Neural progenitor cell (in vitro differentiated cells): ENCODE measurements around the gene ZBTB20. TPM values are rescaled to one million over a fixed set of nuclear protein-coding genes. Genes with fewer than 3 reads are reported as not detected.

Source experiments
- DNase-seq: peaks from one replicate; pipeline ENCODE4 v3.0.0-alpha.2; 2016; ENCODE audit warnings: low spot score
- H2AFZ ChIP-seq: fragments of 200-600 bp; sonication (generic); replicated peaks from 2 replicates; pipeline ENCODE4 v1.6.1; 2016; ENCODE audit warnings: antibody characterized with exemption
- H3F3A ChIP-seq: fragments of 200-600 bp; sonication (generic); 2 replicates; pipeline ENCODE4 v1.6.1; 2016; ENCODE audit warnings: antibody characterized with exemption, low read depth
- H3K27ac ChIP-seq: fragments of 200-600 bp; sonication (generic); 2 replicates; pipeline ENCODE4 v1.5.1; 2016; ENCODE audit warnings: mild to moderate bottlenecking
- H3K27me3 ChIP-seq: fragments of 200-600 bp; sonication (generic); 2 replicates; pipeline ENCODE4 v1.6.1; 2016; ENCODE audit warnings: mild to moderate bottlenecking, moderate library complexity
- H3K36me3 ChIP-seq: fragments of 200-600 bp; sonication (generic); 2 replicates; pipeline ENCODE4 v1.5.1; 2016
- H3K4me1 ChIP-seq: fragments of 200-600 bp; sonication (generic); 2 replicates; pipeline ENCODE4 v1.6.1; 2016; ENCODE audit warnings: mixed run types
- H3K4me2 ChIP-seq: fragments of 200-600 bp; sonication (generic); 2 replicates; pipeline ENCODE4 v1.6.1; 2016
- H3K4me3 ChIP-seq: fragments of 200-600 bp; sonication (generic); 2 replicates; pipeline ENCODE4 v1.5.1; 2016
- H3K79me2 ChIP-seq: fragments of 200-600 bp; sonication (generic); 2 replicates; pipeline ENCODE4 v1.6.1; 2016; ENCODE audit warnings: low read depth
- H3K9ac ChIP-seq: fragments of 200-600 bp; sonication (generic); 2 replicates; pipeline ENCODE4 v1.6.1; 2016
- H3K9me3 ChIP-seq: fragments of 200-600 bp; sonication (generic); 2 replicates; pipeline ENCODE4 v1.5.1; 2016; ENCODE audit warnings: low read depth
- H4K20me1 ChIP-seq: fragments of 200-600 bp; sonication (generic); 2 replicates; pipeline ENCODE4 v1.6.1; 2016; ENCODE audit warnings: low read depth
- H3K27ac Mint-ChIP-seq: 3 replicates; pipeline ENCODE4 v1.8.0; 2021; ENCODE audit warnings: mixed read lengths
- H3K27me3 Mint-ChIP-seq: 2 replicates; pipeline ENCODE4 v1.8.0; 2022; ENCODE audit warnings: low read depth, mild to moderate bottlenecking, inconsistent platforms, moderate library complexity, mixed read lengths; ENCODE audit not compliant: insufficient read depth
- H3K36me3 Mint-ChIP-seq: 3 replicates; pipeline ENCODE4 v1.8.0; 2021; ENCODE audit warnings: mixed read lengths
- H3K4me1 Mint-ChIP-seq: 3 replicates; pipeline ENCODE4 v1.8.0; 2021; ENCODE audit warnings: mixed read lengths
- H3K4me3 Mint-ChIP-seq: 3 replicates; pipeline ENCODE4 v1.8.0; 2021; ENCODE audit warnings: mild to moderate bottlenecking, moderate library complexity, mixed read lengths
- H3K9me3 Mint-ChIP-seq: 3 replicates; pipeline ENCODE4 v1.8.0; 2020; ENCODE audit warnings: mixed read lengths
- EZH2 ChIP-seq: fragments of 200-600 bp; sonication (generic); IDR thresholded peaks from 2 replicates; pipeline ENCODE4 v1.6.1; 2017; ENCODE audit warnings: antibody characterized with exemption, mild to moderate bottlenecking, moderate library complexity
- EZH2phosphoT487 ChIP-seq: fragments of 200-600 bp; sonication (generic); IDR thresholded peaks from 2 replicates; pipeline ENCODE4 v1.6.1; 2017; ENCODE audit warnings: antibody characterized with exemption
- total RNA-seq: library from RNA; depleted of rRNA; stranded (reverse); fragments of >200 nt; gene quantifications from 2 replicates; pipeline ENCODE4 v1.2.3, GENCODE V29; 2015; ENCODE audit warnings: low replicate concordance
- TF ChIP-seq, protein P1 (sequence below): fragments of 200-600 bp; sonication (generic); IDR thresholded peaks from 2 replicates; pipeline ENCODE4 v1.5.1; 2017; ENCODE audit warnings: antibody characterized with exemption, mild to moderate bottlenecking

ZBTB20 gene
- total RNA-seq, 1 donor from 2014 or later, result 1.9 TPM

DNA sequence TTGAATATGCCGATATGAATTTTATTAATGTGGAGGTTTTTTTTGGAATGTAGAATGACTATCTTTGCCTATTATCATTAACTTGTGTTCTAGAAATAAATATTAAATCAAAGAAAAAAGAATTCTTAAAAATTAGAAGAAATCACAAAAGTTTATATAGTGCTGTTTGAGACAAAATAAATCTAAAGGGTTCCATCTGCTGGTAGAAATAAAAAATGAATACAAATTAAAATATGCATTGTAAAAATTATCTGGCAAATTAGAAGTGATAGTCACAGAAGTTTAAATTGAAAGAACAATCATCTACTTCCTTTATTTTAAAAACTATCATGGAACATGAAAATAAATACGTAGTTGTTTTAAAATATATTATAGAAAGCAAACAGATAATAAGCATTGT lies 22.7 kb upstream of the ZBTB20 start:
- Histone ChIP-seq H3K4me3 (no peak overlapping the region), H3K4me1 (no peaks in the 10 kb centered on the region), H3K27me3 (no peaks in the 10 kb centered on the region), H3F3A (no peaks in the 10 kb centered on the region), H4K20me1 (no peaks in the 10 kb centered on the region), H3K36me3 (no peaks in the 10 kb centered on the region), H2AFZ (no peak overlapping the region), H3K9ac (no peak overlapping the region), H3K9me3 (no peaks in the 10 kb centered on the region), H3K27ac (no peak overlapping the region), H3K4me2 (no peak overlapping the region), H3K79me2 (no peaks in the 10 kb centered on the region)
- Mint-ChIP-seq H3K27me3 (no peaks in the 10 kb centered on the region), H3K4me3 (no peak overlapping the region), H3K4me1 (no peaks in the 10 kb centered on the region), H3K27ac (no peak overlapping the region), H3K36me3 (no peaks in the 10 kb centered on the region), H3K9me3 (no peaks in the 10 kb centered on the region)
- TF ChIP-seq EZH2, result no peak
- TF ChIP-seq, protein P1, sequence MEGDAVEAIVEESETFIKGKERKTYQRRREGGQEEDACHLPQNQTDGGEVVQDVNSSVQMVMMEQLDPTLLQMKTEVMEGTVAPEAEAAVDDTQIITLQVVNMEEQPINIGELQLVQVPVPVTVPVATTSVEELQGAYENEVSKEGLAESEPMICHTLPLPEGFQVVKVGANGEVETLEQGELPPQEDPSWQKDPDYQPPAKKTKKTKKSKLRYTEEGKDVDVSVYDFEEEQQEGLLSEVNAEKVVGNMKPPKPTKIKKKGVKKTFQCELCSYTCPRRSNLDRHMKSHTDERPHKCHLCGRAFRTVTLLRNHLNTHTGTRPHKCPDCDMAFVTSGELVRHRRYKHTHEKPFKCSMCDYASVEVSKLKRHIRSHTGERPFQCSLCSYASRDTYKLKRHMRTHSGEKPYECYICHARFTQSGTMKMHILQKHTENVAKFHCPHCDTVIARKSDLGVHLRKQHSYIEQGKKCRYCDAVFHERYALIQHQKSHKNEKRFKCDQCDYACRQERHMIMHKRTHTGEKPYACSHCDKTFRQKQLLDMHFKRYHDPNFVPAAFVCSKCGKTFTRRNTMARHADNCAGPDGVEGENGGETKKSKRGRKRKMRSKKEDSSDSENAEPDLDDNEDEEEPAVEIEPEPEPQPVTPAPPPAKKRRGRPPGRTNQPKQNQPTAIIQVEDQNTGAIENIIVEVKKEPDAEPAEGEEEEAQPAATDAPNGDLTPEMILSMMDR, result no peak
- TF ChIP-seq EZH2phosphoT487, result no peak
- DNase-seq, result no peak

DNA sequence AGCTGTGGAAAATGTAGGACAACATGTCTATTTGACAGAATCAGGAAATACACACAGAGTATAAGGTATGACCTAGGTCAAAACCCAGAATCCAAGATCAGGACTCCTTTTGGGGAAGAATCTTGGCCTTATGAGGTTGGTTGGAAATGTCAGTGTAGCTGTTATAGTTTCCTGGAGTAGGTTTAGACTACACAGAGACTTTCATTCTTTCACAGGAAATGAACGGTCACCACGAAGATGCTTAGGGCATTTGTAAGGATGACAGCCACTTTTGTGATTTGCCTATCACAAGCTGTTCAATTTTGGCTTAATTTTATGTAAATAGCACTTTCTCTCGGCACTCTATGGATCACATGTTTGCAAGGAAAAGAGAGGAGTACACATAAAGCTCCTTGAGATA lies 18.6 kb upstream of the ZBTB20 start:
- H3K27me3 ChIP-seq, result no peaks in the 10 kb centered on the region
- DNase-seq, result no peak
- no peaks in the 10 kb centered on the region for H3K36me3 ChIP-seq
- Mint-ChIP-seq H3K27ac (no peak overlapping the region), H3K4me3 (no peak overlapping the region), H3K36me3 (no peaks in the 10 kb centered on the region), H3K27me3 (peaks cover 2% of the 10 kb centered on the region), H3K4me1 (no peaks in the 10 kb centered on the region), H3K9me3 (no peaks in the 10 kb centered on the region)
- H3K4me1 ChIP-seq, result no peaks in the 10 kb centered on the region
- no peak overlapping the region for H3K4me3 ChIP-seq
- H3K4me2 ChIP-seq, result no peak overlapping the region
- no peak overlapping the region for H3K9ac ChIP-seq
- TF ChIP-seq, protein P1, result no peak
- TF ChIP-seq EZH2, result no peak
- TF ChIP-seq EZH2phosphoT487, result no peak
- no peaks in the 10 kb centered on the region for H4K20me1 ChIP-seq
- no peak overlapping the region for H2AFZ ChIP-seq
- no peaks in the 10 kb centered on the region for H3F3A ChIP-seq
- H3K79me2 ChIP-seq, result no peaks in the 10 kb centered on the region
- no peak overlapping the region for H3K27ac ChIP-seq
- H3K9me3 ChIP-seq, result no peaks in the 10 kb centered on the region

DNA sequence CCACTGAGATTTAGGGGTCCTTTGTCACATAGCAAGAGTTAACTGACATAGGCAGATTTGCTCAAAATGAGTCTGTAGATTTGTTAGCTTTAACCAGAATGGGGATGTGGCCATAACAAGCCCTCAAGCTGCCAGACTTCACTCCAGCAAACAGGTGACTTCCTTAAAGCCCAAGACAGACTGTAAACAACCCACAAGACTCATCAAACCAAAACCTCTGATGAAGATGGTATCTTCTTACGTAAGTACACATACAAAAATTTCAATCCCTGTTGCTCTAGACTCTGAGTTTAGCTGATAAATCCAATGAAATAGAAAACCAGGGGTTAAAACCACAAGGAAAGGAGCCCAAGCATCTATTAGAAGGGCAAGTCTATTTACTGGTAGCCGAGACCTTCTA lies 18.2 kb upstream of the ZBTB20 start:
- no peak overlapping the region for H3K4me3 Mint-ChIP-seq
- H3K36me3 ChIP-seq, result no peaks in the 10 kb centered on the region
- no peaks in the 10 kb centered on the region for H3K79me2 ChIP-seq

DNA sequence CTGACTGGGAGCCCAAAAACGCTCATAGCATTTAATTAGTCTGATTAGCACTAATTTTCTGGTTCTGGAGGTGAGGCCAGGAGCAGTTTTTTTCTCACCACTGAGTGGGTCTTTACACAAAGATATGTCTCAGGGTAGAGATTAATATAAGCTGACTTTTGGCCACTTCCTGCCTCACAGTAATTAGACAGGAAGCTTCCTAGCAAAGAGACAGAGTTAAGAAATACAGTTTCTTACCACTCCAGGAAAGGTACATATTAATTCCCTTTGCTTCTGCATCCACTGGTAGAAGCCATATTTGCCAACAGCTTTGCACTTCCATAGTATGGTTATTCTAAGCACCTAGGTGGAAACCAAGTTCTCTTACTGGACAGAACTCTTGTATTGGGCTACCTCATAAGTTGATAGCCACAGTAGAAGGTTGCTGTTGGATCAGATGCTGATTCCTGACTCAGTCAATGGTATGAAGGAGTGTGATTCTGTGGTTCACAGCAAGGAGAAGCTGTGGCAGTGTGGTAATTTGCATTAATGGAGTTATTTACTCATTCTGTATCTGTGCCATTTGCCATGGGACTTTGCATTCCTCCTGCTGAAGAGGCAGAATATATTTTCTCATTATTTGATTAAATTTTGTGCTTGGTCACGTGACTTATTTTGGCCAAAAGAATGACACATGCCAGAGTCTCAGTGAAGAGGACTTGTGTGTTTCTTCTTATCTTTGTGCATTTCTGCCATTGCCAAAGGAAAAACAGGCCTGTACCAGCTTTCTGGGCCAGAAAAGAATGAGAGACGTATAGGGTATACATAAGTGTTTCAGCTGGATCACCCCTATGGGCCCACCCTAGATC lies 17.5 kb upstream of the ZBTB20 start:
- no peak overlapping the region for H3K27ac Mint-ChIP-seq
- TF ChIP-seq EZH2phosphoT487 (no peak), EZH2 (no peak)
- TF ChIP-seq, protein P1, result no peak
- no peaks in the 10 kb centered on the region for H3F3A ChIP-seq
- no peaks in the 10 kb centered on the region for H3K9me3 ChIP-seq
- H3K4me3 ChIP-seq, result no peak overlapping the region
- DNase-seq, result no peak
- no peak overlapping the region for H3K9ac ChIP-seq
- no peaks in the 10 kb centered on the region for H3K9me3 Mint-ChIP-seq
- no peaks in the 10 kb centered on the region for H3K4me1 ChIP-seq
- H3K4me2 ChIP-seq, result no peak overlapping the region
- H3K36me3 ChIP-seq, result no peaks in the 10 kb centered on the region
- H4K20me1 ChIP-seq, result no peaks in the 10 kb centered on the region
- H3K79me2 ChIP-seq, result no peaks in the 10 kb centered on the region
- no peaks in the 10 kb centered on the region for H3K36me3 Mint-ChIP-seq
- no peak overlapping the region for H3K27ac ChIP-seq
- no peak overlapping the region for H3K4me3 Mint-ChIP-seq
- H3K4me1 Mint-ChIP-seq, result no peaks in the 10 kb centered on the region
- H3K27me3 Mint-ChIP-seq, result peaks cover 4% of the 10 kb centered on the region
- no peaks in the 10 kb centered on the region for H3K27me3 ChIP-seq
- H2AFZ ChIP-seq, result no peak overlapping the region

More for the DNA sequence above, 18.2 kb upstream of the ZBTB20 start:
- H3K4me3 ChIP-seq, result no peak overlapping the region
- no peak for DNase-seq
- Mint-ChIP-seq H3K27me3 (peaks cover 2% of the 10 kb centered on the region), H3K9me3 (no peaks in the 10 kb centered on the region), H3K27ac (no peak overlapping the region), H3K36me3 (no peaks in the 10 kb centered on the region), H3K4me1 (no peaks in the 10 kb centered on the region)
- no peak overlapping the region for H3K27ac ChIP-seq
- no peak for TF ChIP-seq EZH2phosphoT487
- no peaks in the 10 kb centered on the region for H3K27me3 ChIP-seq
- H2AFZ ChIP-seq, result no peak overlapping the region
- no peaks in the 10 kb centered on the region for H3F3A ChIP-seq
- no peaks in the 10 kb centered on the region for H3K9me3 ChIP-seq
- no peaks in the 10 kb centered on the region for H3K4me1 ChIP-seq
- H4K20me1 ChIP-seq, result no peaks in the 10 kb centered on the region
- H3K9ac ChIP-seq, result no peak overlapping the region
- no peak overlapping the region for H3K4me2 ChIP-seq
